Karpas-422 (cell line): ENCODE results near the gene CNTNAP2. TPM values are rescaled to one million over a fixed set of nuclear protein-coding genes. Genes with fewer than 3 reads are reported as not detected.
"Not testable (repeated sequence)": the region's sequence is repeated elsewhere in the genome, so short reads cannot be mapped to it uniquely, and the experiment has no call there.

Experiments used
- DNase-seq: peaks from one replicate; pipeline ENCODE4 v3.0.0-alpha.2; 2015
- H2AFZ ChIP-seq: fragments of 200-600 bp; sonication (generic); 2 replicates; pipeline ENCODE4 v1.6.1; 2014; ENCODE audit warnings: antibody characterized with exemption, low read length, mixed read lengths
- H3K27ac ChIP-seq: fragments of 200-600 bp; sonication (generic); 2 replicates; pipeline ENCODE4 v1.5.1; 2014; ENCODE audit warnings: mild to moderate bottlenecking, low read length, moderate library complexity
- H3K27me3 ChIP-seq: fragments of 200-600 bp; sonication (generic); 2 replicates; pipeline ENCODE4 v1.6.1; 2014; ENCODE audit warnings: low read length, mixed read lengths
- H3K36me3 ChIP-seq: fragments of 200-600 bp; sonication (generic); 2 replicates; pipeline ENCODE4 v1.6.1; 2014; ENCODE audit warnings: low read length, mixed read lengths; ENCODE audit not compliant: insufficient read depth
- H3K4me1 ChIP-seq: fragments of 200-600 bp; sonication (generic); 2 replicates; pipeline ENCODE4 v1.6.1; 2014; ENCODE audit warnings: mild to moderate bottlenecking, low read length, mixed read lengths
- H3K4me2 ChIP-seq: fragments of 200-600 bp; sonication (generic); 2 replicates; pipeline ENCODE4 v1.6.1; 2014; ENCODE audit warnings: low read length, low read depth, mild to moderate bottlenecking; ENCODE audit not compliant: poor library complexity, severe bottlenecking
- H3K4me3 ChIP-seq: fragments of 200-600 bp; sonication (generic); 2 replicates; pipeline ENCODE4 v1.5.1; 2014; ENCODE audit warnings: mild to moderate bottlenecking, antibody characterized with exemption, low read length, mixed read lengths
- H3K79me2 ChIP-seq: fragments of 200-600 bp; sonication (generic); 2 replicates; pipeline ENCODE4 v1.6.1; 2014; ENCODE audit warnings: mild to moderate bottlenecking, low read length, mixed read lengths
- H3K9ac ChIP-seq: fragments of 200-600 bp; sonication (generic); 2 replicates; pipeline ENCODE4 v1.6.0; 2014; ENCODE audit warnings: low read length
- H3K9me2 ChIP-seq: fragments of 200-600 bp; sonication (generic), shearing (Covaris generic); replicated peaks from 2 replicates; pipeline ENCODE4 v1.6.0; 2014; ENCODE audit warnings: mild to moderate bottlenecking, low read length, moderate library complexity; ENCODE audit not compliant: insufficient read depth
- H3K9me3 ChIP-seq: fragments of 300-700, 200-600 bp; sonication (generic); 2 replicates; pipeline ENCODE4 v1.6.1; 2014; ENCODE audit warnings: low read length, mixed read lengths
- H4K20me1 ChIP-seq: fragments of 200-600 bp; sonication (generic); 2 replicates; pipeline ENCODE4 v1.6.1; 2014; ENCODE audit warnings: mild to moderate bottlenecking, antibody characterized with exemption, low read length, low read depth; ENCODE audit not compliant: insufficient read depth
- total RNA-seq: library from RNA; depleted of rRNA; stranded (reverse); fragments of >200 nt; shearing (Covaris generic); gene quantifications from 2 replicates; pipeline ENCODE4 v1.2.3, GENCODE V29; 2014; ENCODE audit warnings: low replicate concordance

CNTNAP2 gene
- total RNA-seq, 1 experiment from 2014 or later, result not detected

DNA sequence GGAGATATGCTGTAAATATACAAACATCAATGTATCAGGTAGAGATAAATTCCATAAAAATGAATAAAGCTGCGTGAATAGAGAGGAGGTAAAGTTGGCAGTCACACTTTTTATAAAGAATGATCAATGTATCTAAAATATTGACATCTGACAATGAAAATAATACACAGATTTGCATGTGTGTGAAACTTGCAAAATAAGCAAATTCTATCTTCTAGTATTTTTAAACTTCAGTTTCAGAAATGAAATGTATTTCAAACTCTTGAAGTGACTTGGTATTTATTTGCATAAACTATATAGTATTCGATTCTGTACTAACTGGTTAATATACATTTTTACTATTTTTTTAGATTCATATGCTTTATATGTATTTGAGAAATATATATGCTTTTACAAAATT, 986.6 kb downstream of the CNTNAP2 start:
- Histone ChIP-seq H3K9me2 (no peaks in the 10 kb centered on the region), H3K4me3 (no peak overlapping the region), H3K79me2 (no peaks in the 10 kb centered on the region), H3K36me3 (no peaks in the 10 kb centered on the region), H3K9me3 (peaks cover 30% of the 10 kb centered on the region), H4K20me1 (no peaks in the 10 kb centered on the region), H2AFZ (no peak overlapping the region), H3K27ac (no peak overlapping the region), H3K4me1 (no peaks in the 10 kb centered on the region), H3K4me2 (no peak overlapping the region), H3K27me3 (no peaks in the 10 kb centered on the region), H3K9ac (no peak overlapping the region)
- no peak for DNase-seq

DNA sequence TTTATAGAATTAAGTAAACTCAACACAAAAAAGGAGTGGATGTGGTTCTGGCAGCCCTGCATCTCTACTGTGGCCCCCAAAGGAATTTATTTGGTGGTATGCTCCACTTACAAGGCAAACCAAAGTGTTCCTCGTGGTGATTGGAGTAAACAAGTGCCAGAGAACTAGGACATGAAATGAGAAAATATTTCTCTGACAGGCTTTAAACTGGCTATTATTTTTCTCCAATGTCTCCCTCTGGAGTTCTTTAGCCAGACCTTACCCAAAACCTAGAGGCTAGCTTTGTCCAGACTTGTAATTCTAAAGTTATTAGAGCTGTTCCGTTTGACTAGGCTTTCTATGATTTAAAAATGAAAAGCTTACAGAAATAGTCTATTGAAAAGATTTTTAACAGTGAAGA, 990.1 kb downstream of the CNTNAP2 start:
- Histone ChIP-seq H3K79me2 (no peaks in the 10 kb centered on the region), H3K9ac (no peak overlapping the region), H3K36me3 (no peaks in the 10 kb centered on the region), H3K9me2 (no peaks in the 10 kb centered on the region), H4K20me1 (no peaks in the 10 kb centered on the region), H3K4me1 (no peaks in the 10 kb centered on the region), H3K4me3 (no peak overlapping the region), H2AFZ (no peak overlapping the region), H3K27ac (no peak overlapping the region), H3K9me3 (peaks cover 25% of the 10 kb centered on the region), H3K4me2 (no peak overlapping the region), H3K27me3 (no peaks in the 10 kb centered on the region)
- no peak for DNase-seq

DNA sequence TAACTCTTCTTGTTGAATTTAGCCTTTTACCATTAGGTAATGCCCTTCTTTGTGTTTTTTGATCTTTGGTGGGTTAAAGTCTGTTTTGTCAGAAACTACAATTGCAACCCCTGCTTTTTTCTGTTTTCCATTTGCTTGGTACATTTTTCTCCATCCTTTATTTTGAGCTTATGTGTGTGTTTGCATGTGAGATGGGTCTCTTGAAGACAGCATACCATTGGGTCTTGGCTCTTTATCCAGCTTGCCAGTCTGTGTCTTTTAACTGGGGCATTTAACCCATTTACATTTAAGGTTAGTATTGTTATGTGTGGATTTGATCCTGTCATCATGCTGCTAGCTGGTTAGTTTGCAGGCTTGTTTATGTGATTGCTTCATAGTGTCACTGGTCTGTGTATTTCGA, 997.9 kb downstream of the CNTNAP2 start:
- not testable (repeated sequence) for H3K27ac ChIP-seq, H3K27me3 ChIP-seq, H3K36me3 ChIP-seq, H3K4me2 ChIP-seq, H3K9ac ChIP-seq, H3K79me2 ChIP-seq, H4K20me1 ChIP-seq, H3K4me3 ChIP-seq, H3K9me2 ChIP-seq, H3K4me1 ChIP-seq, DNase-seq, H2AFZ ChIP-seq
- peaks cover 22% of the 10 kb centered on the region; the same call in 1 of the 2 replicates for H3K9me3 ChIP-seq

DNA sequence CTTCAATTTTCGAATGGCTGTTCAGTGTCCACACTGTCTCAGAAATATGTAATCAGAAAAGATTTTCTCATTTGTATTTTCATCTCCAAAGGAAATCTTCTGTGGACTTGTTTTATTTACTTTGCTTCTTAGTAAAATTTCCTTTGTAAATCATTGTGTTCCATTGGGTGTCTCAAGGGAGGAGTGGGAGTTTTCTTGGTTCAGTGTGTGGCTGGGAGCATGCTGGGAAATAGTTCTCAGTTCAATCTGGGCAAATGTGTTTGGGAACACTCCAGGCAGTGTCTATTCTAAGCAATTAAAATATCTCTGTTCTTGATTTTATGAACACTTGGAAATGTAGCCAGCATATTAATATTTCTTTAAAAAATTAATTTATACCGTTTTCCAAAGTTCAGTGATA, 1019.8 kb downstream of the CNTNAP2 start:
- H3K9ac ChIP-seq, result no peak overlapping the region
- H3K9me2 ChIP-seq, result no peaks in the 10 kb centered on the region
- no peaks in the 10 kb centered on the region for H3K27me3 ChIP-seq
- H3K36me3 ChIP-seq, result no peaks in the 10 kb centered on the region
- no peak overlapping the region for H3K4me3 ChIP-seq
- H3K27ac ChIP-seq, result no peak overlapping the region
- H2AFZ ChIP-seq, result no peak overlapping the region
- no peaks in the 10 kb centered on the region for H3K4me1 ChIP-seq
- no peaks in the 10 kb centered on the region for H4K20me1 ChIP-seq
- H3K4me2 ChIP-seq, result no peak overlapping the region
- no peaks in the 10 kb centered on the region for H3K79me2 ChIP-seq
- peaks cover 22% of the 10 kb centered on the region; the same call in 1 of the 2 replicates for H3K9me3 ChIP-seq
- DNase-seq, result no peak

DNA sequence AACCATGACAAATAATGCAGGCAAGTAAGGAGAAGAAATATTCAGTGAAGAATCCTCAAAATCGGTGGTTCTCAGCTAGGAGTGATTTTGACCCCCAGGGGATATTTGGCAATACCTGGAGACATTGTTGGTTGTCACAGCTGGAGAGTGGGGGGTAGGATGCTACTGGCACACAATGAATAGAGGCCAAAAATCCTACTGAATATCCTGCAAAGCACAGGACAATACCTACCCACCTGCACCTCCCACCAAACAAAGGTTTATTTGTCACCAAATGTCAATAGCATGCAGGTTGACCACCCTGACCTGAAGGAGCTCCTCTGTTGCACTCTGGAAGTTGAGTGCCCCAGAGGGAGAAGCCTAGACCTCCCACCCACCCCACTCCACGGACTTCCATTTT, 1028.6 kb downstream of the CNTNAP2 start:
- no peak for DNase-seq
- no peaks in the 10 kb centered on the region for H3K27me3 ChIP-seq
- H3K9ac ChIP-seq, result no peak overlapping the region
- H3K4me2 ChIP-seq, result no peak overlapping the region
- no peaks in the 10 kb centered on the region for H4K20me1 ChIP-seq
- H3K36me3 ChIP-seq, result no peaks in the 10 kb centered on the region
- H3K9me2 ChIP-seq, result no peaks in the 10 kb centered on the region
- no peak overlapping the region for H3K4me3 ChIP-seq
- no peaks in the 10 kb centered on the region for H3K79me2 ChIP-seq
- no peak overlapping the region for H3K27ac ChIP-seq
- H3K4me1 ChIP-seq, result no peaks in the 10 kb centered on the region
- peaks cover 22% of the 10 kb centered on the region for H3K9me3 ChIP-seq
- no peak overlapping the region for H2AFZ ChIP-seq

DNA sequence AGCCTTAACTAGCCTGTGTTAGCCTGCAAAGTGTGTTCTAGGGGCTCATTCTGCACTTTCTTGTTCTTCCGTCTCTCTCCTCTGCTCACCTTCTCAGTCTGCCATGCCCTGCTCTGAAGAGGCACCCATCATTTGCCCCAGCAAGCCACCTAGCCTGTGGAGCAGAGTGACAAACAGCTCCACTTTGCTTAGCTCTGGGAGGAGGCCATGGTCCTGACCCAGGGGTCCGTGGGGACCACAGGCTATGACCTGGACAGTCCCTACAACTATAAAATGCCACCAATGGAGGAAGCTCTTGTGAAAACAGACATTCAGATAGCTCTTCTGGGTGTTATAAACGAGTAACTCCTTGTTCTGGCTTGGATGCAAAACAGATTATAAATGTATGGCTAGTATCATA, 1029.6 kb downstream of the CNTNAP2 start:
- no peaks in the 10 kb centered on the region for H3K36me3 ChIP-seq
- H3K79me2 ChIP-seq, result no peaks in the 10 kb centered on the region
- H3K27ac ChIP-seq, result no peak overlapping the region
- no peaks in the 10 kb centered on the region for H3K4me1 ChIP-seq
- no peaks in the 10 kb centered on the region for H3K27me3 ChIP-seq
- H3K9me3 ChIP-seq, result peaks cover 20% of the 10 kb centered on the region
- no peaks in the 10 kb centered on the region for H4K20me1 ChIP-seq
- DNase-seq, result no peak
- no peak overlapping the region for H2AFZ ChIP-seq
- no peak overlapping the region for H3K4me3 ChIP-seq
- H3K4me2 ChIP-seq, result no peak overlapping the region
- no peak overlapping the region for H3K9ac ChIP-seq
- no peaks in the 10 kb centered on the region for H3K9me2 ChIP-seq

DNA sequence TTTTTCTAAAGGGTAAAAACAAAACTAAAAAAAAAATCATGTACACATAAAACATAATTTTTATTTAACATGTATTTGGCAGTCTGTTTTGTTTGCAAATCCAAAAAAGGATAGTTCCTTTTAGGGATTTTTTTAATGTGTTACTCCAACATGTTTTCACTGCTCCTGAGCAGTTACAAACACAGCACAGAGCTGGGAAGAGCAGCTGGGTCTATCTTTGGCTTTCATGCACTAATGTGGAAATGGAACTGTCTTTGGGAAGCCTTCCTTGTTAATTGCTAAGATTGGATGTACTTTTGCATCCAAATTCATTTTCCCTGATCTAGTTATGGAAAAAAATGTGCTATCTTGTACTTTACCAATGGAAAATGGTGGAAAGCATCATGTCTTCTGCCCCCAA, 1035.1 kb downstream of the CNTNAP2 start:
- Histone ChIP-seq H3K9me2 (no peaks in the 10 kb centered on the region), H3K9ac (no peak overlapping the region), H2AFZ (no peak overlapping the region), H3K27ac (no peak overlapping the region), H4K20me1 (no peaks in the 10 kb centered on the region), H3K9me3 (peaks cover 4% of the 10 kb centered on the region), H3K4me1 (no peaks in the 10 kb centered on the region), H3K4me3 (no peak overlapping the region), H3K27me3 (no peaks in the 10 kb centered on the region), H3K79me2 (no peaks in the 10 kb centered on the region), H3K36me3 (no peaks in the 10 kb centered on the region), H3K4me2 (no peak overlapping the region)
- DNase-seq, result no peak

DNA sequence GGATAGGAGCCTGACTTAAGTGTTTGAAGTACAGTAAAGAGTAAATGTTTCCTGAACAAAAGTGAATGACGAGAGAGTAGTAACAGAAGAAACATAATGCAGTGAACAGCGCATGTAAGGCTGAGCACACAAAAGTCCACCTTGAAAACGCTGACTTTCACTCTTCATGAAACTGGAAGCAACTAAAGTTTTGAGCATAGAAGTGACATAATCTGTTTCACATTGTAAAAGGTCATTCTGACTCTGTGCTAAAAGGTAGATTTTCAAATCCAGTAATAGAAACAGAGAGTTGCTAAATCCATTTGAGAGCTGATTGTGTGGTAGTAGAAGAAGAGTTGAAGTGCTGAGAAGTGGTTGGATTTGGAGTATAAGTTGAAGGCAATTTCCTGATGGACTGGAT, 1037.0 kb downstream of the CNTNAP2 start:
- Histone ChIP-seq H2AFZ (no peak overlapping the region), H3K27ac (no peak overlapping the region), H3K36me3 (no peaks in the 10 kb centered on the region), H3K4me3 (no peak overlapping the region), H3K27me3 (no peaks in the 10 kb centered on the region), H3K79me2 (no peaks in the 10 kb centered on the region), H3K9ac (no peak overlapping the region), H3K9me2 (no peaks in the 10 kb centered on the region), H3K4me1 (no peaks in the 10 kb centered on the region), H3K9me3 (no peaks in the 10 kb centered on the region; the same call in none of the 2 replicates), H3K4me2 (no peak overlapping the region), H4K20me1 (no peaks in the 10 kb centered on the region)
- no peak for DNase-seq

DNA sequence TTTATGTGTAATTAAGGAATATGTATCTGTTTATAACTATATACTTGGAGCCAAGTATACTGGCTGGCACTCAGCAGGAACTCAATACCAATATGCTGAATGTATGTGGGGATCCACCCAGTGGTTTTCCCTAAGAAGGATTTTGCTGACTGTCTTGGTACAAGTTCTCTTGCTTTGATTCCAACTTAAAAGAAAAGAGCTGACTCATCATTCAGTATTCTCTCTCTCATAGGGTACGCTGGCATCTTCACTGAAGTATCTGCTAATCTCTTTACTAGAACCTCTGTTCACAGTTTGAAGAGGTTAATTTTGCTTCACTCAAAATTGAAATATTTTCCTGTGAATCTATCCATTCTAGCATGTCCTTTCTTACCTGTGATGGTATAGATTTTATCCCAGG, 1044.8 kb downstream of the CNTNAP2 start:
- H3K4me2 ChIP-seq, result no peak overlapping the region

More for the DNA sequence above, 1044.8 kb downstream of the CNTNAP2 start:
- H3K9ac ChIP-seq, result no peak overlapping the region
- H3K27me3 ChIP-seq, result no peaks in the 10 kb centered on the region
- H3K9me3 ChIP-seq, result peaks cover 24% of the 10 kb centered on the region
- no peaks in the 10 kb centered on the region for H3K79me2 ChIP-seq
- no peaks in the 10 kb centered on the region for H3K9me2 ChIP-seq
- no peaks in the 10 kb centered on the region for H4K20me1 ChIP-seq
- H3K4me3 ChIP-seq, result no peak overlapping the region
- H3K36me3 ChIP-seq, result no peaks in the 10 kb centered on the region
- H3K27ac ChIP-seq, result no peak overlapping the region
- no peak overlapping the region for H2AFZ ChIP-seq
- DNase-seq, result no peak
- H3K4me1 ChIP-seq, result no peaks in the 10 kb centered on the region
